HCT116 (cell line): ENCODE results near the gene RPLP1. TPM values are rescaled to one million over a fixed set of nuclear protein-coding genes. Genes with fewer than 3 reads are reported as not detected.

ENCODE experiments used
- ATAC-seq: fragments of 200-7000 bp; cut with Tn5 transposase; 2 replicates; pipeline ENCODE4 v1.9.1; 2020; ENCODE audit warnings: mild to moderate bottlenecking, moderate library complexity
- BruUV-seq: library from RNA; stranded (reverse); fragments of 400-500 nt; replicated peaks from 2 replicates; lab custom pipeline; 2021; lab: Mats Ljungman, UMichigan
- CTCF ChIA-PET: fragments of 300-600 bp; sonication (Branson Sonifier 250); formaldehyde crosslinking; loops from one replicate; lab custom pipeline; 2021; ENCODE audit warnings: antibody characterized with exemption; lab: Charles Lee
- POLR2A ChIA-PET: fragments of 300-600, 350-600 bp; sonication (Branson Sonifier 250); formaldehyde crosslinking; loops from one replicate; lab custom pipeline; 2021; ENCODE audit warnings: antibody characterized with exemption; lab: Charles Lee
- RAD21 ChIA-PET, 2 experiments: fragments of 300-600 bp; sonication (Branson Sonifier 250); formaldehyde crosslinking; loops; one replicate each; lab custom pipeline; 2023; ENCODE audit warnings: low total read pairs in 2 of 2; ENCODE audit not compliant: uncharacterized antibody in 2 of 2, unreplicated experiment in 2 of 2, low non-redundant PET in 1 of 2; lab: Charles Lee
- DNase-seq: peaks from one replicate; pipeline ENCODE4 v3.0.0-alpha.2; 2010; ENCODE audit warnings: low read depth, low spot score
- H2AFZ ChIP-seq: fragments of 200-600 bp; shearing (Covaris generic), sonication (generic); 2 replicates; pipeline ENCODE4 v1.6.1; 2017; ENCODE audit warnings: low read depth, mixed run types, mixed read lengths, antibody characterized with exemption, low read length; ENCODE audit not compliant: poor library complexity, severe bottlenecking
- H3K27ac ChIP-seq: 2 replicates; pipeline ENCODE4 v1.5.1; 2012; ENCODE audit warnings: low read depth, low read length
- H3K27me3 ChIP-seq: fragments of 200-600 bp; sonication (generic); 2 replicates; pipeline ENCODE4 v1.6.1; 2016; ENCODE audit warnings: mixed run types, low read length, mixed read lengths; ENCODE audit not compliant: insufficient read depth
- H3K36me3 ChIP-seq, 2 experiments: fragments of 200-500 bp in 1 of 2; fragments of 200-600 bp in 1 of 2; sonication (Bioruptor generic) in 1 of 2; sonication (generic) in 1 of 2; 2 replicates each; pipeline versions ENCODE4 v1.5.1 to v1.6.1; 2014 to 2016; ENCODE audit warnings: low read length in 2 of 2, inconsistent platforms in 1 of 2, mixed read lengths in 1 of 2, mixed run types in 1 of 2; ENCODE audit not compliant: insufficient read depth in 2 of 2, control insufficient read depth in 1 of 2
- H3K4me1 ChIP-seq, 2 experiments: fragments of 200-600 bp in 1 of 2; sonication (generic) in 1 of 2; 2 replicates each; pipeline versions ENCODE4 v1.5.1 to v1.6.1; 2012 to 2017; ENCODE audit warnings: low read length in 2 of 2, inconsistent platforms in 1 of 2, mild to moderate bottlenecking in 1 of 2, mixed read lengths in 1 of 2, mixed run types in 1 of 2, moderate library complexity in 1 of 2; ENCODE audit not compliant: insufficient read depth in 2 of 2, control insufficient read depth in 1 of 2
- H3K4me2 ChIP-seq: fragments of 200-600 bp; sonication (generic); 2 replicates; pipeline ENCODE4 v1.6.1; 2017; ENCODE audit warnings: mixed run types, low read length, mixed read lengths
- H3K4me3 ChIP-seq, 2 experiments: fragments of 200-600 bp in 1 of 2; sonication (generic) in 1 of 2; replicated peaks in 1 of 2; 2 replicates each; pipeline ENCODE4 v1.5.1; 2011 to 2016; ENCODE audit warnings: low read length in 2 of 2, control low read depth in 1 of 2, low read depth in 1 of 2, mild to moderate bottlenecking in 1 of 2, mixed read lengths in 1 of 2, mixed run types in 1 of 2
- H3K79me2 ChIP-seq: fragments of 200-600 bp; sonication (generic); 2 replicates; pipeline ENCODE4 v1.6.1; 2017; ENCODE audit warnings: mild to moderate bottlenecking, mixed run types, low read length, moderate library complexity, mixed read lengths; ENCODE audit not compliant: insufficient read depth
- H3K9ac ChIP-seq: fragments of 200-600 bp; sonication (generic); 2 replicates; pipeline ENCODE4 v1.6.1; 2016; ENCODE audit warnings: low read length, mixed read lengths
- H3K9me2 ChIP-seq: fragments of 200-600 bp; sonication (generic), shearing (Covaris generic); 2 replicates; pipeline ENCODE4 v1.6.1; 2017; ENCODE audit warnings: mixed run types, mild to moderate bottlenecking, moderate library complexity; ENCODE audit not compliant: insufficient read depth
- H3K9me3 ChIP-seq, 2 experiments: fragments of 200-500 bp in 1 of 2; fragments of 200-600 bp in 1 of 2; sonication (Bioruptor generic) in 1 of 2; sonication (generic) in 1 of 2; 2 replicates each; pipeline ENCODE4 v1.6.1; 2014 to 2017; ENCODE audit warnings: low read length in 2 of 2, mixed read lengths in 2 of 2, inconsistent platforms in 1 of 2, low read depth in 1 of 2, mild to moderate bottlenecking in 1 of 2, mixed run types in 1 of 2, moderate library complexity in 1 of 2; ENCODE audit not compliant: control insufficient read depth in 1 of 2, insufficient read depth in 1 of 2
- H4K20me1 ChIP-seq: fragments of 200-600 bp; sonication (generic), shearing (Covaris generic); 2 replicates; pipeline ENCODE4 v1.6.1; 2017; ENCODE audit warnings: mixed run types, mild to moderate bottlenecking, moderate library complexity; ENCODE audit not compliant: insufficient read depth
- CBX3 ChIP-seq: IDR thresholded peaks from 2 replicates; pipeline ENCODE4 v1.6.1; 2012; ENCODE audit warnings: low read depth
- MAX ChIP-seq: IDR thresholded peaks from 2 replicates; pipeline ENCODE4 v1.6.1; 2012
- POLR2A ChIP-seq: IDR thresholded peaks from 2 replicates; pipeline ENCODE4 v1.7.0; 2011; ENCODE audit warnings: borderline replicate concordance; ENCODE audit not compliant: insufficient read depth, insufficient read length; ENCODE audit errors: extremely low read depth
- POLR2AphosphoS5 ChIP-seq: IDR thresholded peaks from 2 replicates; pipeline ENCODE4 v1.6.1; 2011; ENCODE audit warnings: mild to moderate bottlenecking, low read depth, low read length, moderate library complexity
- SRF ChIP-seq: IDR thresholded peaks from 2 replicates; pipeline ENCODE4 v1.6.1; 2012; ENCODE audit warnings: low read depth
- ZBTB33 ChIP-seq: IDR thresholded peaks from 2 replicates; pipeline ENCODE4 v1.6.1; 2011; ENCODE audit warnings: mild to moderate bottlenecking, low read length, moderate library complexity; ENCODE audit not compliant: insufficient replicate concordance; ENCODE audit errors: extremely low read depth
- intact Hi-C: fragments of 100-400 bp; cut with micrococcal nuclease; formaldehyde crosslinking; loops from 2 replicates; pipeline ENCODE4 v1.10.0; 2022
- total RNA-seq: library from RNA; stranded (reverse); gene quantifications from one replicate; pipeline ENCODE4 v1.2.1, GENCODE V29; 2021; ENCODE audit not compliant: unreplicated experiment

RPLP1 gene
- total RNA-seq, 1 experiment from 2014 or later, result 3,138 TPM

GRCh38 chr15:69456208-69457166, 3.9 kb downstream of the RPLP1 start:
- H3K9me2 ChIP-seq, result no peaks in the 10 kb centered on the region
- H3K4me1 ChIP-seq, result peaks cover 9 to 20% of the 10 kb centered on the region in 2 experiments; a peak in 3 of 4 replicates
- no peak for DNase-seq
- no peak overlapping the region for H3K4me2 ChIP-seq
- ChIA-PET POLR2A (interaction anchor here (0.6 to 1.1 kb wide), 2 partner anchors 10 to 700 kb away, joined by 4 read pairs; no protein-coding TSS in a partner anchor), CTCF (interaction anchor here (1.1 kb wide), 1 partner anchor 10 kb away, joined by 3 read pairs; no protein-coding TSS in a partner anchor), RAD21 (no interaction called here)
- peak; percentile 6; the same call in 1 of the 2 replicates for ATAC-seq
- no peak overlapping the region for H3K27ac ChIP-seq
- H4K20me1 ChIP-seq, result peaks cover 34% of the 10 kb centered on the region; the same call in 1 of the 2 replicates
- no peaks in the 10 kb centered on the region for H3K27me3 ChIP-seq
- H3K79me2 ChIP-seq, result peaks cover 34% of the 10 kb centered on the region
- H2AFZ ChIP-seq, result no peak overlapping the region
- H3K4me3 ChIP-seq, result no peak overlapping the region
- peaks cover 27 to 41% of the 10 kb centered on the region in 2 experiments for H3K36me3 ChIP-seq
- H3K9ac ChIP-seq, result no peak overlapping the region
- intact Hi-C loops, result no loop called here
- BruUV-seq, result no TSS peak
- no peaks in the 10 kb centered on the region for H3K9me3 ChIP-seq
- TF ChIP-seq POLR2A (peak; percentile 37), POLR2AphosphoS5 (peak; percentile 41), CBX3 (no peak), MAX (no peak), SRF (no peak), ZBTB33 (no peak)
